HG03565 (cell line): ENCODE results near the gene SLC9B1.

Experiments used
- ATAC-seq: cut with Tn5 transposase; IDR thresholded peaks from one replicate; pipeline ENCODE4 v1.9.1; 2021; ENCODE audit warnings: mild to moderate bottlenecking, moderate library complexity; ENCODE audit not compliant: unreplicated experiment

SLC9B1 gene

GRCh38 chr4:103019308-103020124 is at the start of gene SLC9B1:
Gene SLC9B1, minus strand, starts transcription at chr4:103019705. Its CDS starts 27,994 bp downstream, at chr4:102991711.
- peak; percentile 96 for ATAC-seq

- ATAC-seq: no peak
These were observed 48.5 kb upstream of the SLC9B1 start for GRCh38 chr4:103067841-103068547.

GRCh38 chr4:103060453-103061148 is 41.1 kb upstream of the SLC9B1 start:
- ATAC-seq: no peak

GRCh38 chr4:103054030-103054429 is 34.5 kb upstream of the SLC9B1 start:
- no peak for ATAC-seq

- no peak for ATAC-seq
These were observed 33.3 kb upstream of the SLC9B1 start for GRCh38 chr4:103052779-103053178.

GRCh38 chr4:103052145-103052544 is 32.6 kb upstream of the SLC9B1 start:
- ATAC-seq: no peak

GRCh38 chr4:103050736-103051436 is 31.4 kb upstream of the SLC9B1 start:
- ATAC-seq: no peak

GRCh38 chr4:103046416-103047290 is 27.1 kb upstream of the SLC9B1 start:
- peak; percentile 92 for ATAC-seq

- no peak for ATAC-seq
These were observed 24.7 kb upstream of the SLC9B1 start for GRCh38 chr4:103044183-103044582.

GRCh38 chr4:103036169-103036568 is 16.7 kb upstream of the SLC9B1 start:
- no peak for ATAC-seq

- peak; percentile 57 for ATAC-seq
These were observed 13.1 kb upstream of the SLC9B1 start for GRCh38 chr4:103032574-103032973.

- no peak for ATAC-seq
These were observed 11.3 kb upstream of the SLC9B1 start for GRCh38 chr4:103030791-103031190.

GRCh38 chr4:103029300-103029699 is 9.8 kb upstream of the SLC9B1 start:
- ATAC-seq: no peak

- no peak for ATAC-seq
These were observed 7.4 kb upstream of the SLC9B1 start for GRCh38 chr4:103026868-103027267.

GRCh38 chr4:103024996-103025395 is 5.5 kb upstream of the SLC9B1 start:
- ATAC-seq: no peak

- ATAC-seq: no peak
These were observed 1.6 kb upstream of the SLC9B1 start for GRCh38 chr4:103021120-103021519.

- ATAC-seq: no peak
These were observed 856 bp downstream of the SLC9B1 start for GRCh38 chr4:103018391-103019307.

- no peak for ATAC-seq
These were observed 7.0 kb downstream of the SLC9B1 start for GRCh38 chr4:103012551-103012950.

GRCh38 chr4:103012060-103012459 is 7.4 kb downstream of the SLC9B1 start:
- ATAC-seq: no peak
